ENCODE results near the gene CYTH2. TPM values are rescaled to one million over a fixed set of nuclear protein-coding genes. Genes with fewer than 3 reads are reported as not detected.
"Not testable (repeated sequence)": the region's sequence is repeated elsewhere in the genome, so short reads cannot be mapped to it uniquely, and the experiment has no call there.

The CYTH2 gene
- total RNA-seq, 1 experiment from 2014 or later: 103 TPM

GRCh38 chr19:48487948-48488347 lies 18.8 kb downstream of the CYTH2 start:
- no peak for DNase-seq
- Mint-ChIP-seq H3K9me3 (no peaks in the 10 kb centered on the region; a peak in 1 of 5 replicates), H3K4me1 (peaks cover 24 to 33% of the 10 kb centered on the region in 2 experiments), H3K36me3 (ENCODE audit: insufficient read depth in 1 of 3, low read depth in 3 of 3) (peaks cover 1 to 31% (median 15%) of the 10 kb centered on the region in 3 experiments), H3K27me3 (ENCODE audit: low read depth) (peaks cover 32% of the 10 kb centered on the region), H3K27ac (no peak overlapping the region), H3K4me3 (0 out of 5 replicates have a peak overlapping the region, but pooled peaks of 1 of the 2 experiments have one; percentile 50)
- Histone ChIP-seq H3K4me1 (ENCODE audit: insufficient read depth, low read length) (no peaks in the 10 kb centered on the region), H4K5ac (ENCODE audit: insufficient read length, low read depth, low read length) (no peak overlapping the region), H3K56ac (ENCODE audit: insufficient read length, low read depth, low read length) (no peak overlapping the region), H2AK5ac (ENCODE audit: insufficient read length, low read length) (no peak overlapping the region), H4K20me1 (ENCODE audit: control insufficient read depth, insufficient read depth, insufficient read length) (no peaks in the 10 kb centered on the region), H2BK12ac (ENCODE audit: insufficient read length, low read depth, low read length) (no peak overlapping the region), H3T11ph (ENCODE audit: low read length) (no peak overlapping the region), H3K14ac (ENCODE audit: insufficient read depth, low read length) (no peak overlapping the region; the same call in 1 of the 2 replicates), H2BK20ac (ENCODE audit: low read depth, low read length, poor library complexity, severe bottlenecking) (no peak overlapping the region), H3K4ac (ENCODE audit: low read depth, low read length) (no peak overlapping the region), H3K4me2 (ENCODE audit: insufficient read depth, insufficient read length, low read length) (no peak overlapping the region), H2BK120ac (ENCODE audit: low read depth, low read length, poor library complexity, severe bottlenecking) (no peak overlapping the region), H3K79me2 (ENCODE audit: insufficient read depth, low read length) (no peaks in the 10 kb centered on the region), H3K23me2 (ENCODE audit: insufficient read length, low read depth, low read length, poor library complexity, severe bottlenecking) (peaks cover 6% of the 10 kb centered on the region), H3K79me1 (ENCODE audit: insufficient read depth, low read depth, low read length, poor library complexity, severe bottlenecking) (no peaks in the 10 kb centered on the region), H3K9me3 (ENCODE audit: control insufficient read depth, low read depth, low read length) (no peaks in the 10 kb centered on the region), H2AFZ (ENCODE audit: low read length) (no peak overlapping the region), H2BK5ac (ENCODE audit: insufficient read length, low read length) (no peak overlapping the region), H3K23ac (ENCODE audit: insufficient read length, low read depth, low read length) (no peak overlapping the region), H4K8ac (replicated peaks; ENCODE audit: insufficient read length, low read depth, low read length) (no peak overlapping the region), H3K9ac (ENCODE audit: extremely low read depth, insufficient read length, low read length) (no peak overlapping the region), H3K18ac (ENCODE audit: insufficient read length, low read depth, low read length) (no peak overlapping the region), H3K27me3 (ENCODE audit: insufficient read depth, low read length) (no peaks in the 10 kb centered on the region; the same call in 1 of the 2 replicates), H2BK15ac (ENCODE audit: low read depth, low read length) (no peak overlapping the region), H3K27ac (ENCODE audit: insufficient read length, low read depth, low read length) (no peak overlapping the region), H4K91ac (ENCODE audit: insufficient read length, low read depth, low read length) (no peak overlapping the region)
- WGBS (ENCODE audit: extremely low coverage, insufficient read length, low lambda C conversion rate): no CpG with 5 or more reads among the region's 8 CpGs
- no peak for TF ChIP-seq CTCF (conservative IDR thresholded peaks at IDR 0.05)

- H3K27me3 Mint-ChIP-seq (ENCODE audit: low read depth): peaks cover 32% of the 10 kb centered on the region
- peak overlapping the region in 1 of 3 experiments; percentile 25; a peak in 1 of 7 replicates for H3K27ac Mint-ChIP-seq
- not testable (repeated sequence) for H3K23me2 ChIP-seq (ENCODE audit: insufficient read length, low read depth, low read length, poor library complexity, severe bottlenecking)
Observed at GRCh38 chr19:48488478-48488877, 19.3 kb downstream of the CYTH2 start.

More at GRCh38 chr19:48488478-48488877, 19.3 kb downstream of the CYTH2 start:
- not testable (repeated sequence) for H2BK12ac ChIP-seq (ENCODE audit: insufficient read length, low read depth, low read length); H3K4ac ChIP-seq (ENCODE audit: low read depth, low read length); H3K79me2 ChIP-seq (ENCODE audit: insufficient read depth, low read length); H3K18ac ChIP-seq (ENCODE audit: insufficient read length, low read depth, low read length); H2BK120ac ChIP-seq (ENCODE audit: low read depth, low read length, poor library complexity, severe bottlenecking); H2BK15ac ChIP-seq (ENCODE audit: low read depth, low read length); H3K9ac ChIP-seq (ENCODE audit: extremely low read depth, insufficient read length, low read length); H3K23ac ChIP-seq (ENCODE audit: insufficient read length, low read depth, low read length); H3K9me3 ChIP-seq (ENCODE audit: control insufficient read depth, low read depth, low read length); H3K4me2 ChIP-seq (ENCODE audit: insufficient read depth, insufficient read length, low read length); H2AK5ac ChIP-seq (ENCODE audit: insufficient read length, low read length); H3K27me3 ChIP-seq (ENCODE audit: insufficient read depth, low read length); H4K5ac ChIP-seq (ENCODE audit: insufficient read length, low read depth, low read length); DNase-seq; H3K79me1 ChIP-seq (ENCODE audit: insufficient read depth, low read depth, low read length, poor library complexity, severe bottlenecking); H3K4me1 ChIP-seq (ENCODE audit: insufficient read depth, low read length); H3K4me3 Mint-ChIP-seq; H3K56ac ChIP-seq (ENCODE audit: insufficient read length, low read depth, low read length); H2BK5ac ChIP-seq (ENCODE audit: insufficient read length, low read length); H3K9me3 Mint-ChIP-seq; H4K20me1 ChIP-seq (ENCODE audit: control insufficient read depth, insufficient read depth, insufficient read length); H2BK20ac ChIP-seq (ENCODE audit: low read depth, low read length, poor library complexity, severe bottlenecking); H2AFZ ChIP-seq (ENCODE audit: low read length); H4K91ac ChIP-seq (ENCODE audit: insufficient read length, low read depth, low read length); H3T11ph ChIP-seq (ENCODE audit: low read length); H3K14ac ChIP-seq (ENCODE audit: insufficient read depth, low read length); H3K27ac ChIP-seq (ENCODE audit: insufficient read length, low read depth, low read length); H4K8ac ChIP-seq (replicated peaks; ENCODE audit: insufficient read length, low read depth, low read length)
- peaks cover 22 to 32% of the 10 kb centered on the region in 2 experiments for H3K4me1 Mint-ChIP-seq
- no CpG with 5 or more reads among the region's 7 CpGs for WGBS (ENCODE audit: extremely low coverage, insufficient read length, low lambda C conversion rate)
- peaks cover 1 to 30% (median 14%) of the 10 kb centered on the region in 3 experiments for H3K36me3 Mint-ChIP-seq (ENCODE audit: insufficient read depth in 1 of 3, low read depth in 3 of 3)
